Kidney (tissue), 14 donors: ENCODE data around the gene RAB40A. TPM values are rescaled to one million over a fixed set of nuclear protein-coding genes. Genes with fewer than 3 reads are reported as not detected.

Experiments
- DNase-seq, 5 donors: peaks; one replicate each; pipeline ENCODE4 v3.0.0-alpha.2; 2013 to 2020
- FAIRE-seq: peaks from 2 replicates; lab custom pipeline; 2012; peaks lifted over from hg19 to GRCh38; lab: Jason Lieb, UNC
- H3K27ac ChIP-seq, 2 donors: one replicate each; pipeline ENCODE4 v1.7.0; 2013; ENCODE audit warnings: low read depth in 2 of 2, low read length in 2 of 2, inconsistent platforms in 1 of 2
- H3K27me3 ChIP-seq: one replicate; pipeline ENCODE4 v1.7.1; 2013; ENCODE audit warnings: low read length, inconsistent platforms; ENCODE audit not compliant: control insufficient read depth, insufficient read depth
- H3K36me3 ChIP-seq, 3 donors: one replicate each; pipeline versions ENCODE4 v1.7.0 to v1.7.1; 2013; ENCODE audit warnings: low read length in 3 of 3, control low read depth in 1 of 3, inconsistent platforms in 1 of 3; ENCODE audit not compliant: insufficient read depth in 3 of 3, control insufficient read depth in 2 of 3
- H3K4me1 ChIP-seq, 3 donors: one replicate each; pipeline versions ENCODE4 v1.7.0 to v1.7.1; 2013; ENCODE audit warnings: low read length in 3 of 3, inconsistent platforms in 1 of 3, low read depth in 1 of 3; ENCODE audit not compliant: control insufficient read depth in 2 of 3, insufficient read depth in 2 of 3
- H3K4me3 ChIP-seq, 3 donors: one replicate each; pipeline versions ENCODE4 v1.7.0 to v1.8.1; 2013; ENCODE audit warnings: low read length in 3 of 3, control low read depth in 1 of 3, inconsistent platforms in 1 of 3
- H3K9ac ChIP-seq, 3 donors: one replicate each; pipeline versions ENCODE4 v1.7.0 to v1.7.1; 2013; ENCODE audit warnings: low read length in 3 of 3, control low read depth in 1 of 3, inconsistent platforms in 1 of 3
- H3K9me3 ChIP-seq, 3 donors: one replicate each; pipeline versions ENCODE4 v1.7.0 to v1.7.1; 2013; ENCODE audit warnings: low read length in 3 of 3, control low read depth in 1 of 3, inconsistent platforms in 1 of 3; ENCODE audit not compliant: control insufficient read depth in 2 of 3, insufficient read depth in 1 of 3
- intact Hi-C: fragments of 100-400 bp; cut with DNase I; formaldehyde crosslinking; loops from one replicate; pipeline ENCODE4 v1.11.1; 2022
- polyA plus RNA-seq: library from polyadenylated mRNA; stranded (reverse); fragments of 350-450 nt; fragmentation: Illumina TruSeq; extraction: RNeasy Lipid Tissue Mini Kit (QIAGEN cat#74804); gene quantifications from one replicate; pipeline ENCODE4 v1.2.3, GENCODE V29; 2014; ENCODE audit warnings: low read depth, low replicate concordance; ENCODE audit not compliant: insufficient read depth
- total RNA-seq: library from RNA; stranded (reverse); fragmentation: NEBNext Ultra II Directional; extraction: Animal tissue kit (Norgen Biotek cat#: 25700); gene quantifications from one replicate; pipeline ENCODE4 v1.2.1, GENCODE V29; 2021
- TF ChIP-seq, protein P1 (sequence below): IDR thresholded peaks from 3 replicates; pipeline ENCODE4 v1.5.1; 2012; ENCODE audit warnings: mild to moderate bottlenecking, moderate library complexity, borderline replicate concordance; ENCODE audit not compliant: insufficient read depth; ENCODE audit errors: extremely low read depth
- donor health status: control.
- donor health status: control.
- donor health status: control.
- donor health status: control.
- donor health status: control.
- donor health status: DM: yes; HTN: yes; CAD: no.
- donor health status: Normal renal cell carcinoma (clear cell type).

The RAB40A gene
- total and polyA plus RNA-seq, 2 donors from 2014 or later = 1.4 TPM; not detected in 1

DNA sequence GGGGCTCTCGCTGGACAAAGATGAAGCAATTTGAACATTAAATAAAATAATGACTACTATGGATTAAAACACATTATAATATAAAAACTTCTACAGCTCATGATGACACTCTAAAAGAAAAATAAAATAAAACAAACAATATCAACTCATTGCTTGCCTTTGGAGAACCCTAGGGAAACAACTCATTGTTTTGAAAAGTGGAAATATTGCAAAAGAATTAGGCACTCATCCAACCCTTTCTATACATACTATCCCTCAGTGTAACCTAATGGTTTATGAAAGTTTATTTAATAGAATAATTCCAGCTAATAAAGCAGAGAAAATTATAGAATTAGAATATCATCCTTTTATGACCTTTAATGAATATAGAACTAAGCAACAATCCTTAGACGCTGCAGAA lies 718 bp downstream of the RAB40A start:
- DNase-seq = no peak
- no peak overlapping the region for H3K27ac ChIP-seq

GRCh38 chrX:103517246-103517645 lies 2.0 kb downstream of the RAB40A start:
- intact Hi-C loops = no loop called here
- H3K4me3 ChIP-seq = no peak overlapping the region
- no peak overlapping the region for H3K9ac ChIP-seq
- DNase-seq = no peak
- TF ChIP-seq, protein P1, sequence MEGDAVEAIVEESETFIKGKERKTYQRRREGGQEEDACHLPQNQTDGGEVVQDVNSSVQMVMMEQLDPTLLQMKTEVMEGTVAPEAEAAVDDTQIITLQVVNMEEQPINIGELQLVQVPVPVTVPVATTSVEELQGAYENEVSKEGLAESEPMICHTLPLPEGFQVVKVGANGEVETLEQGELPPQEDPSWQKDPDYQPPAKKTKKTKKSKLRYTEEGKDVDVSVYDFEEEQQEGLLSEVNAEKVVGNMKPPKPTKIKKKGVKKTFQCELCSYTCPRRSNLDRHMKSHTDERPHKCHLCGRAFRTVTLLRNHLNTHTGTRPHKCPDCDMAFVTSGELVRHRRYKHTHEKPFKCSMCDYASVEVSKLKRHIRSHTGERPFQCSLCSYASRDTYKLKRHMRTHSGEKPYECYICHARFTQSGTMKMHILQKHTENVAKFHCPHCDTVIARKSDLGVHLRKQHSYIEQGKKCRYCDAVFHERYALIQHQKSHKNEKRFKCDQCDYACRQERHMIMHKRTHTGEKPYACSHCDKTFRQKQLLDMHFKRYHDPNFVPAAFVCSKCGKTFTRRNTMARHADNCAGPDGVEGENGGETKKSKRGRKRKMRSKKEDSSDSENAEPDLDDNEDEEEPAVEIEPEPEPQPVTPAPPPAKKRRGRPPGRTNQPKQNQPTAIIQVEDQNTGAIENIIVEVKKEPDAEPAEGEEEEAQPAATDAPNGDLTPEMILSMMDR = no peak
- no peaks in the 10 kb centered on the region for H3K36me3 ChIP-seq
- no peaks in the 10 kb centered on the region for H3K9me3 ChIP-seq
- no peaks in the 10 kb centered on the region for H3K27me3 ChIP-seq
- H3K27ac ChIP-seq = no peak overlapping the region
- no peak for FAIRE-seq
- no peaks in the 10 kb centered on the region for H3K4me1 ChIP-seq

More for the DNA sequence above, 718 bp downstream of the RAB40A start:
- no peaks in the 10 kb centered on the region for H3K27me3 ChIP-seq
- no peak overlapping the region for H3K9ac ChIP-seq
- no peaks in the 10 kb centered on the region for H3K9me3 ChIP-seq
- H3K4me3 ChIP-seq = no peak overlapping the region
- no peaks in the 10 kb centered on the region for H3K36me3 ChIP-seq
- FAIRE-seq = no peak
- H3K4me1 ChIP-seq = no peaks in the 10 kb centered on the region
- intact Hi-C loops = no loop called here
- TF ChIP-seq, protein P1 = no peak

- TF ChIP-seq, protein P1 = no peak
- H3K36me3 ChIP-seq = no peaks in the 10 kb centered on the region
- DNase-seq (no peak), FAIRE-seq (no peak)
- no peak overlapping the region for H3K27ac ChIP-seq
- no peaks in the 10 kb centered on the region for H3K27me3 ChIP-seq
- H3K4me3 ChIP-seq = no peak overlapping the region
- intact Hi-C loops = no loop called here
- H3K9ac ChIP-seq = no peak overlapping the region
- no peaks in the 10 kb centered on the region for H3K4me1 ChIP-seq
- H3K9me3 ChIP-seq = no peaks in the 10 kb centered on the region
Measured at GRCh38 chrX:103513476-103514108, 5.7 kb downstream of the RAB40A start.

- Histone ChIP-seq H3K4me3 (no peak overlapping the region), H3K36me3 (no peaks in the 10 kb centered on the region), H3K4me1 (no peaks in the 10 kb centered on the region), H3K9me3 (no peaks in the 10 kb centered on the region), H3K27me3 (no peaks in the 10 kb centered on the region), H3K9ac (no peak overlapping the region), H3K27ac (no peak overlapping the region)
- no peak for FAIRE-seq
- DNase-seq = no peak
- intact Hi-C loops = no loop called here
- TF ChIP-seq, protein P1 = no peak
Measured at GRCh38 chrX:103513067-103513466, 6.2 kb downstream of the RAB40A start.
